Stomach (tissue), 9 donors: ENCODE data around the gene TBC1D2. TPM values are rescaled to one million over a fixed set of nuclear protein-coding genes. Genes with fewer than 3 reads are reported as not detected.

Experiments
- DNase-seq, 2 donors: peaks; one replicate each; pipeline versions ENCODE4 v3.0.0 to v3.0.0-alpha.2; 2013 to 2019
- H3K27ac ChIP-seq, 5 donors: fragments of 200-600 bp in 4 of 5; sonication (generic) in 4 of 5; one replicate each; pipeline ENCODE4 v1.5.1; 2013 to 2019; ENCODE audit warnings: mild to moderate bottlenecking in 1 of 5, moderate library complexity in 1 of 5
- H3K27me3 ChIP-seq, 3 donors: fragments of 200-600 bp; sonication (generic); one replicate each; pipeline ENCODE4 v1.5.1; 2017 to 2019; ENCODE audit warnings: mixed run types in 1 of 3
- H3K36me3 ChIP-seq, 4 donors: fragments of 200-600 bp; sonication (generic); 1 replicate in 3 of 4; 2 replicates in 1 of 4; pipeline ENCODE4 v1.5.1; 2016 to 2019
- H3K4me1 ChIP-seq, 4 donors: fragments of 200-600 bp; sonication (generic); one replicate each; pipeline ENCODE4 v1.5.1; 2016 to 2019
- H3K4me3 ChIP-seq, 4 donors: fragments of 200-600 bp; sonication (generic) in 3 of 4; one replicate each; pipeline ENCODE4 v1.5.1; 2016 to 2019; ENCODE audit warnings: mild to moderate bottlenecking in 1 of 4
- H3K9me3 ChIP-seq, 4 donors: fragments of 200-600 bp; sonication (generic); one replicate each; pipeline ENCODE4 v1.5.1; 2016 to 2019
- CTCF ChIP-seq, 7 experiments: fragments of 450-650 bp in 4 of 7; fragments of 200-600 bp in 3 of 7; sonication (generic) in 3 of 7; IDR thresholded peaks; one replicate each; pipeline ENCODE4 v1.5.1; 2016 to 2019; ENCODE audit warnings: antibody characterized with exemption in 7 of 7, control low read depth in 2 of 7, mild to moderate bottlenecking in 1 of 7
- EP300 ChIP-seq: sonication (generic); formaldehyde crosslinking; IDR thresholded peaks from one replicate; pipeline ENCODE4 v1.6.1; 2017; ENCODE audit warnings: antibody characterized with exemption
- POLR2A ChIP-seq, 4 donors: fragments of 450-650 bp; IDR thresholded peaks; one replicate each; pipeline ENCODE4 v1.6.1; 2016; ENCODE audit warnings: antibody characterized with exemption in 4 of 4, control low read depth in 2 of 4, mild to moderate bottlenecking in 1 of 4, moderate library complexity in 1 of 4
- POLR2AphosphoS5 ChIP-seq, 3 donors: sonication (generic); formaldehyde crosslinking; IDR thresholded peaks; one replicate each; pipeline ENCODE4 v1.6.1; 2016; ENCODE audit warnings: antibody characterized with exemption in 3 of 3
- WGBS, 5 donors: extraction: QIAGEN DNeasy Blood & Tissue Kit in 3 of 5; methylation state at CpG; one replicate each; pipeline versions ENCODE4 v1.1.5 to v1.1.7; 2013 to 2018; 5-methylcytosine and 5-hydroxymethylcytosine counted together
- intact Hi-C: fragments of 100-400 bp; cut with DNase I; formaldehyde crosslinking; loops from one replicate; pipeline ENCODE4 v1.15.1; 2023; ENCODE audit warnings: low total_unique reads
- polyA plus RNA-seq, 3 donors: library from polyadenylated mRNA; stranded (reverse); fragments of 200-250 nt; gene quantifications; one replicate each; pipeline ENCODE4 v1.2.3, GENCODE V29; 2013
- total RNA-seq, 5 donors: library from RNA; depleted of rRNA; stranded (reverse); fragments of >200 nt; gene quantifications; one replicate each; pipeline versions ENCODE4 v1.1.0 to v1.2.3, GENCODE V29; 2014 to 2016
- donor health status: healthy with polysubstance abuse.
- donor health status: Bipolar disorder and iron deficiency.
- donor health status: healthy.

Gene TBC1D2
- total and polyA plus RNA-seq, 8 donors: 2.9 to 36.4 (median 15.9) TPM

DNA sequence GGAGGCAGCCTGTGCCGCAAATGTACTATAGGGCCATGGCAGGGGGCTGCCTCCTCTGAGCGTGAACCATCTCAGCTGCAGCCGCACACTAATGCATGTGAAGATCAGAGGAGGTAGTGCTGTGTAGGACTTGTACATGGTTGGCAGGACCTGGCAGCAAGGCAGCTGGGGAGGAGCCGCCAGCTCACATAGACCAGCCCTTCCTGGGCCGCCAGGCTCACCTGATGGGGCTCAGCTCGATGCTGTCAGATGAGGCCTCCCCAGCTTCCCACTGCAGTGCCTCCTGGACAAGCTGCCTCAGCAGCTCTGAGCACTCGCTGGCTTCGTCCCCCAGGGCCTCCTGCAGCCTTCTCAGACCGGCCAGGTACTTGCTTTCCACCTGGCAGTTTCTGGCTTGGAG, 45.0 kb downstream of the TBC1D2 start:
- WGBS, 5 donors: 48 to 72% (median 61%) methylated on average over 6 to 9 of the region's 9 CpGs
- peaks cover 9 to 59% (median 49%) of the 10 kb centered on the region in 4 donors for H3K36me3 ChIP-seq

DNA sequence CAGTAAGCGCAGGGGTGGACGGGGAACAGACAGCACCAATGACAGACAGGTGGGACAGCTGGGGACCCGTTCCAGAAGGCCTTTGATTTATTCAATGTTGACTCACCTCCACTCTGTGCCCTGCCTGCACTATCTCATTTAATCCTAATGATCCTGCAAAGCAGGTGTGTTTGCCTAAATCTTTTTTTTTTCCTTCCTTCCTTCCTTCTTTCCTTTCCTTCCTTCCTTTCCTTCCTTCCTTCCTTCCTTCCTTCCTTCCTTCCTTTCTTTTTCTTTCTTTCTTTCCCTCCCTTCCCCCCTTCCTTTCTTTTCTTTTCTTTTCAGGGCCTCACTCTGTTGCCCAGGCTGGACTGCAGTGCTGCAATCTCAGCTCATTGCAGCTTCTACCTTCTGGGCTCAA, 45.9 kb downstream of the TBC1D2 start:
- peaks cover 22 to 31% (median 27%) of the 10 kb centered on the region in 4 donors for H3K4me1 ChIP-seq
- no peaks in the 10 kb centered on the region for H3K27me3 ChIP-seq
- H3K27ac ChIP-seq: peak overlapping the region in 1 of 5 donors; percentile 56
- H3K4me3 ChIP-seq: no peak overlapping the region
- no peak for DNase-seq
- H3K36me3 ChIP-seq: peaks cover 9 to 54% (median 46%) of the 10 kb centered on the region in 4 donors
- WGBS, 5 donors: 65 to 86% (median 72%) methylated on average over 3 of the region's 3 CpGs
- no peak for TF ChIP-seq CTCF (IDR thresholded peaks at IDR 0.05)
- TF ChIP-seq POLR2A (IDR thresholded peaks at IDR 0.05): no peak
- no peak for TF ChIP-seq EP300
- TF ChIP-seq POLR2AphosphoS5 (IDR thresholded peaks at IDR 0.05): no peak
- no peaks in the 10 kb centered on the region for H3K9me3 ChIP-seq
- intact Hi-C loops: loop anchor here (5.0 kb wide), 1 partner anchor 53 kb away; no protein-coding TSS in a partner anchor

More for the DNA sequence above, 45.0 kb downstream of the TBC1D2 start:
- TF ChIP-seq POLR2AphosphoS5 (IDR thresholded peaks at IDR 0.05) (no peak), EP300 (no peak), POLR2A (IDR thresholded peaks at IDR 0.05) (no peak), CTCF (IDR thresholded peaks at IDR 0.05) (no peak)
- H3K4me1 ChIP-seq: peaks cover 20 to 31% (median 27%) of the 10 kb centered on the region in 4 donors
- H3K27ac ChIP-seq: peak overlapping the region; percentile 39 to 69 (median 58)
- no peaks in the 10 kb centered on the region for H3K27me3 ChIP-seq
- intact Hi-C loops: no loop called here
- H3K9me3 ChIP-seq: no peaks in the 10 kb centered on the region
- H3K4me3 ChIP-seq: no peak overlapping the region
- peak in 1 of 2 donors; percentile 71 for DNase-seq

GRCh38 chr9:98208635-98209034, 46.8 kb downstream of the TBC1D2 start:
- Histone ChIP-seq H3K27ac (peak overlapping the region in 3 of 5 donors; percentile 5 to 56 (median 18)), H3K4me1 (peaks cover 22 to 31% (median 27%) of the 10 kb centered on the region in 4 donors), H3K4me3 (no peak overlapping the region), H3K9me3 (no peaks in the 10 kb centered on the region), H3K27me3 (no peaks in the 10 kb centered on the region), H3K36me3 (peaks cover 9 to 47% (median 41%) of the 10 kb centered on the region in 4 donors)
- WGBS, 5 donors: 81 to 96% (median 85%) methylated on average over 17 to 20 of the region's 20 CpGs
- no peak for TF ChIP-seq POLR2A (IDR thresholded peaks at IDR 0.05)
- TF ChIP-seq CTCF (IDR thresholded peaks at IDR 0.05): no peak
- TF ChIP-seq EP300: no peak
- no peak for TF ChIP-seq POLR2AphosphoS5 (IDR thresholded peaks at IDR 0.05)
- DNase-seq: peak in 1 of 2 donors; percentile 75
- intact Hi-C loops: loop anchor here (5.0 kb wide), 1 partner anchor 54 kb away; no protein-coding TSS in a partner anchor

DNA sequence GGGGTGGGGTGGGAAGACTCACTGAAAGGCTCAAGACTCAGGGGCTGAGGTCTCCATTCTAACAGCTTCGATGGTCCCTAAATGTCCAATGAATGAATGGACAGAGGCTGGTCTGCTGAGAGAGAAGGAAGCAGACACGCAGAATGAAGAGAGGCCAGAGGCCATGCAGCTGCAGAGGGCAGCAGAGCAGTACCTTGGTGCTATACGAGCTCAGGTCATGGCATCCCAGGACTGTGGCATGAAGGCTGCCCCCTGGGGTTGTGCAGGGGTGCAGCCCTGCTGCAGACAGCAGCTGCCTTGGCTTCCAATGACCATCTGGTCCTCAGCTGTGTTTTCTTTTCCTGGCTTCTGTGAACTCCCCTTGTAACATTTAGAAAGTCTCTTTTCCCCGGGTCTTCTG, 47.8 kb downstream of the TBC1D2 start:
- Histone ChIP-seq H3K36me3 (peaks cover 5 to 48% (median 43%) of the 10 kb centered on the region in 4 donors), H3K4me1 (peaks cover 22 to 31% (median 27%) of the 10 kb centered on the region in 4 donors), H3K4me3 (no peak overlapping the region), H3K27me3 (no peaks in the 10 kb centered on the region), H3K9me3 (no peaks in the 10 kb centered on the region), H3K27ac (no peak overlapping the region)
- 59 to 82% (median 75%) methylated on average over 4 of the region's 4 CpGs for WGBS, 5 donors
- intact Hi-C loops: loop anchor here (5.0 kb wide), 1 partner anchor 55 kb away; no protein-coding TSS in a partner anchor
- DNase-seq: no peak
- no peak for TF ChIP-seq POLR2AphosphoS5 (IDR thresholded peaks at IDR 0.05)
- no peak for TF ChIP-seq EP300
- TF ChIP-seq POLR2A (IDR thresholded peaks at IDR 0.05): no peak
- no peak for TF ChIP-seq CTCF (IDR thresholded peaks at IDR 0.05)
